Endodermal cell (in vitro differentiated cells): ENCODE measurements around the gene CTNNAL1. TPM values are rescaled to one million over a fixed set of nuclear protein-coding genes. Genes with fewer than 3 reads are reported as not detected.

Source experiments
- DNase-seq: peaks from one replicate; pipeline ENCODE4 v3.0.0-alpha.2; 2017
- H3K27ac ChIP-seq: 2 replicates; pipeline ENCODE4 v1.5.1; 2013; ENCODE audit warnings: mild to moderate bottlenecking, low read depth, low read length, moderate library complexity
- H3K27me3 ChIP-seq: 2 replicates; pipeline ENCODE4 v1.6.1; 2013; ENCODE audit warnings: mild to moderate bottlenecking, low read length, moderate library complexity; ENCODE audit not compliant: insufficient read depth, control insufficient read depth, poor library complexity, severe bottlenecking
- H3K36me3 ChIP-seq: 2 replicates; pipeline ENCODE4 v1.7.0; 2013; ENCODE audit warnings: mild to moderate bottlenecking, low read length, moderate library complexity; ENCODE audit not compliant: control insufficient read depth, insufficient read depth
- H3K4me1 ChIP-seq: one replicate; pipeline ENCODE4 v1.7.0; 2013; ENCODE audit warnings: low read length; ENCODE audit not compliant: control insufficient read depth, insufficient read depth
- H3K4me3 ChIP-seq: 2 replicates; pipeline ENCODE4 v1.5.1; 2013; ENCODE audit warnings: mild to moderate bottlenecking, low read length, moderate library complexity
- H3K9ac ChIP-seq: 2 replicates; pipeline ENCODE4 v1.6.1; 2013; ENCODE audit warnings: mild to moderate bottlenecking, low read length, moderate library complexity; ENCODE audit not compliant: poor library complexity, severe bottlenecking; ENCODE audit errors: extremely low read depth
- H3K9me3 ChIP-seq: 2 replicates; pipeline ENCODE4 v1.6.1; 2013; ENCODE audit warnings: mild to moderate bottlenecking, low read length, moderate library complexity; ENCODE audit not compliant: control insufficient read depth
- H3K27ac Mint-ChIP-seq: 2 replicates; pipeline ENCODE4 v1.8.0; 2020; ENCODE audit warnings: mixed read lengths
- H3K27me3 Mint-ChIP-seq: 2 replicates; pipeline ENCODE4 v1.8.0; 2021; ENCODE audit warnings: mild to moderate bottlenecking, mixed read lengths; ENCODE audit not compliant: insufficient read depth
- H3K36me3 Mint-ChIP-seq: 2 replicates; pipeline ENCODE4 v1.8.0; 2020; ENCODE audit warnings: low read depth, mixed read lengths
- H3K4me1 Mint-ChIP-seq: 2 replicates; pipeline ENCODE4 v1.8.0; 2020; ENCODE audit warnings: mixed read lengths
- H3K4me3 Mint-ChIP-seq: 2 replicates; pipeline ENCODE4 v1.8.0; 2020; ENCODE audit warnings: mild to moderate bottlenecking, moderate library complexity, mixed read lengths
- H3K9me3 Mint-ChIP-seq: 2 replicates; pipeline ENCODE4 v1.8.0; 2020; ENCODE audit warnings: mild to moderate bottlenecking, mixed read lengths
- WGBS, 2 experiments: methylation state at CpG; one replicate each; pipeline versions ENCODE4 v1.1.5 to v1.1.7; 2013; ENCODE audit warnings: missing lambda C conversion rate in 2 of 2, mixed read lengths in 1 of 2; ENCODE audit not compliant: insufficient coverage in 1 of 2, insufficient read length in 1 of 2; 5-methylcytosine and 5-hydroxymethylcytosine counted together
- total RNA-seq, 2 donors: library from RNA; stranded (reverse); fragmentation: NEBNext Ultra II Directional in 1 of 2; extraction: Animal tissue kit (Norgen Biotek cat#: 25700) in 1 of 2; gene quantifications; 2 replicates in 1 of 2; 3 replicates in 1 of 2; pipeline ENCODE4 v1.2.1, GENCODE V29; 2021
- TF ChIP-seq, protein P1 (sequence below): fragments of 200-600 bp; sonication (generic); conservative IDR thresholded peaks from 2 replicates; pipeline ENCODE4 v1.5.0; 2021; ENCODE audit warnings: antibody characterized with exemption, mild to moderate bottlenecking

CTNNAL1 gene
- total RNA-seq, 2 donors from 2014 or later, result 80.1 to 82.1 TPM

DNA sequence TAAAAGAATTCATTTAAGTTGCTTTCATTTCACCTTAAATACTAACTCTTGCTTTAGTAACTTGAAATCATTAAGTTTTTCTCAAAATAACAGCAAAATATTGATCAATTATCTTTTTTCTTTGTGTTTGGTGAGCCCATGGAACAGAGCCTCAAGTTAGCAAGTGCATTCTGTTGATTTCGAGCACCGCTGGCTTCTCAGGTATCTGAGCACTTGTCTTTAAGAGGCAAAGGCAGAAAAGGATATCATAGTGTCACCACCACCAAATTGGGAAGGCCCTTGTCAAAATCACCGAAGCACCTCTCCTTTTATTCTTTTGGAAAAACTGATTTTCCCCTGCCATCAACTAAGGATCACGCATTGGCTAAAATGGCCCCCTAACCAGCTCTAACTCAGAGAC, 17.1 kb upstream of the CTNNAL1 start:
- Histone ChIP-seq H3K36me3 (peaks cover 39% of the 10 kb centered on the region), H3K27ac (no peak overlapping the region), H3K27me3 (no peaks in the 10 kb centered on the region), H3K4me3 (no peak overlapping the region), H3K9me3 (no peaks in the 10 kb centered on the region), H3K4me1 (no peaks in the 10 kb centered on the region), H3K9ac (no peak overlapping the region)
- H3K9me3 Mint-ChIP-seq, result no peaks in the 10 kb centered on the region
- TF ChIP-seq, protein P1, sequence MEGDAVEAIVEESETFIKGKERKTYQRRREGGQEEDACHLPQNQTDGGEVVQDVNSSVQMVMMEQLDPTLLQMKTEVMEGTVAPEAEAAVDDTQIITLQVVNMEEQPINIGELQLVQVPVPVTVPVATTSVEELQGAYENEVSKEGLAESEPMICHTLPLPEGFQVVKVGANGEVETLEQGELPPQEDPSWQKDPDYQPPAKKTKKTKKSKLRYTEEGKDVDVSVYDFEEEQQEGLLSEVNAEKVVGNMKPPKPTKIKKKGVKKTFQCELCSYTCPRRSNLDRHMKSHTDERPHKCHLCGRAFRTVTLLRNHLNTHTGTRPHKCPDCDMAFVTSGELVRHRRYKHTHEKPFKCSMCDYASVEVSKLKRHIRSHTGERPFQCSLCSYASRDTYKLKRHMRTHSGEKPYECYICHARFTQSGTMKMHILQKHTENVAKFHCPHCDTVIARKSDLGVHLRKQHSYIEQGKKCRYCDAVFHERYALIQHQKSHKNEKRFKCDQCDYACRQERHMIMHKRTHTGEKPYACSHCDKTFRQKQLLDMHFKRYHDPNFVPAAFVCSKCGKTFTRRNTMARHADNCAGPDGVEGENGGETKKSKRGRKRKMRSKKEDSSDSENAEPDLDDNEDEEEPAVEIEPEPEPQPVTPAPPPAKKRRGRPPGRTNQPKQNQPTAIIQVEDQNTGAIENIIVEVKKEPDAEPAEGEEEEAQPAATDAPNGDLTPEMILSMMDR, result no peak
- no peaks in the 10 kb centered on the region for H3K27me3 Mint-ChIP-seq
- H3K27ac Mint-ChIP-seq, result no peak overlapping the region
- no peak for DNase-seq
- WGBS, 2 experiments, result 98 to 100% methylated on average over 3 to 4 of the region's 4 CpGs
- no peak overlapping the region for H3K4me3 Mint-ChIP-seq
- peaks cover 33% of the 10 kb centered on the region for H3K36me3 Mint-ChIP-seq
- peaks cover 23% of the 10 kb centered on the region for H3K4me1 Mint-ChIP-seq

DNA sequence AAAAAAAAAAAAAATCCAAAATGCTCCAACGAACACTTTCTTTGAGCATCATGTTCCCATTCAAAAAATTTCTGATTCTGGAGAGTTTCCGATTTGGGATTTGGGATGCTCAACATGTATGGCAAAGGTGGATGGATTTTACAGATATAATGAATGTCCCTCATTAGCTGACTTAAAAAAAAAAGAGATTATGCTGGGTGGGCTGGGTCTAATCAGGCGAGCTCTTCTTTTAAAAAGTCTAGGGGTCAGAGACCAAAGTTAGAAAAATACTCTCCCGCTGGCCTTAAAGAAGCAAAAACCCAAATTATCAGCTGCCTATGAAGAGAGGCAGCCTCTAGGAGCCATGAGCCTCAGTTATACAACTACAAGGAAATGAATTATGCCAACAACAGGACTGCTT, 15.2 kb upstream of the CTNNAL1 start:
- H3K9me3 Mint-ChIP-seq, result no peaks in the 10 kb centered on the region
- peaks cover 43% of the 10 kb centered on the region for H3K4me1 Mint-ChIP-seq
- H3K4me3 ChIP-seq, result no peak overlapping the region
- H3K27me3 ChIP-seq, result no peaks in the 10 kb centered on the region
- DNase-seq, result no peak
- TF ChIP-seq, protein P1, result no peak
- peaks cover 21% of the 10 kb centered on the region for H3K36me3 ChIP-seq
- H3K27ac ChIP-seq, result no peak overlapping the region
- H3K9me3 ChIP-seq, result no peaks in the 10 kb centered on the region
- H3K36me3 Mint-ChIP-seq, result peaks cover 23% of the 10 kb centered on the region
- H3K27me3 Mint-ChIP-seq, result no peaks in the 10 kb centered on the region
- no peak overlapping the region for H3K9ac ChIP-seq
- H3K4me3 Mint-ChIP-seq, result no peak overlapping the region
- no peak overlapping the region for H3K27ac Mint-ChIP-seq
- 90 to 100% methylated on average over 3 to 4 of the region's 4 CpGs for WGBS, 2 experiments
- H3K4me1 ChIP-seq, result peaks cover 5% of the 10 kb centered on the region

DNA sequence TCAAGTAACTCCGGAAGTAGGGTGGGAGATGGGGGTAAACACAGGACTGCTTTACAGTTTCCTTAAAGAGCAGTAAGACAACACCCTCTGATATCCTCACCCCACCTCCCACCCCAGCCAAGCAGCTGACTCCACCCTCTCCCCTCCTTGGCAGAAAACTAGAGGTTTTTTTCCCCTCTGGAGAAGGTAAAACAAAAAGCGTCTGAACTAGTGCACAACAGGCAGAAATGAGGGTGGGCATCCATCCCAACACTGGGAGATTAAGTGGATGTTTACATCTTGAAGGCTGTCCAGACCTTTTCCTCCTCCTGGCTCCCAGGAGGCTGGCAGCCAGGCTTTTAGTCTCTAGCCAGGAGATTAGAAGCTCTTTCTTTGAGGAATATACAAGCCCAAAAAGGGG, 13.9 kb upstream of the CTNNAL1 start:
- H3K4me3 ChIP-seq, result no peak overlapping the region
- Mint-ChIP-seq H3K27me3 (no peaks in the 10 kb centered on the region), H3K36me3 (peaks cover 12% of the 10 kb centered on the region), H3K27ac (peak overlapping the region; percentile 38), H3K9me3 (no peaks in the 10 kb centered on the region), H3K4me3 (no peak overlapping the region), H3K4me1 (peaks cover 55% of the 10 kb centered on the region)
- 83% methylated on average over 2 of the region's 2 CpGs; no CpG with 5 or more reads in 1 of the 2 experiments for WGBS, 2 experiments
- H3K4me1 ChIP-seq, result peaks cover 6% of the 10 kb centered on the region
- H3K36me3 ChIP-seq, result peaks cover 10% of the 10 kb centered on the region
- H3K9me3 ChIP-seq, result no peaks in the 10 kb centered on the region
- H3K27ac ChIP-seq, result no peak overlapping the region
- TF ChIP-seq, protein P1, result no peak
- DNase-seq, result no peak
- H3K27me3 ChIP-seq, result no peaks in the 10 kb centered on the region
- no peak overlapping the region for H3K9ac ChIP-seq
